IMR-90 (cell line): ENCODE results near the gene FANCM. TPM values are rescaled to one million over a fixed set of nuclear protein-coding genes. Genes with fewer than 3 reads are reported as not detected.

Source experiments
- ATAC-seq: fragments of 200-7000 bp; cut with Tn5 transposase; 2 replicates; pipeline ENCODE4 v1.9.1; 2020; ENCODE audit warnings: low read depth, mild to moderate bottlenecking, moderate library complexity
- BruUV-seq: library from RNA; stranded (reverse); fragments of 400-500 nt; replicated peaks from 2 replicates; lab custom pipeline; 2021; lab: Mats Ljungman, UMichigan
- CTCF ChIA-PET: fragments of 300-600 bp; formaldehyde crosslinking; extraction: SDS; loops from one replicate; lab custom pipeline; 2021; ENCODE audit warnings: antibody characterized with exemption; lab: Yijun Ruan, JAX
- POLR2A ChIA-PET: fragments of 300-600 bp; sonication (Branson Sonifier 250); formaldehyde crosslinking; loops from one replicate; lab custom pipeline; 2022; ENCODE audit warnings: antibody characterized with exemption; ENCODE audit not compliant: unreplicated experiment; lab: Charles Lee
- DNase-seq: peaks from one replicate; pipeline ENCODE4 v3.0.0; 2013
- H2AFZ ChIP-seq: replicated peaks from 2 replicates; pipeline ENCODE3; 2013; ENCODE audit warnings: low read length, mild to moderate bottlenecking; ENCODE audit not compliant: poor library complexity
- H2AK5ac ChIP-seq: 2 replicates; pipeline ENCODE4 v1.6.1; 2013; ENCODE audit warnings: low read depth, low read length, inconsistent platforms
- H2AK9ac ChIP-seq: replicated peaks from 2 replicates; pipeline ENCODE3; 2013; ENCODE audit warnings: mild to moderate bottlenecking, low read depth, low read length, moderate library complexity; ENCODE audit not compliant: poor library complexity
- H2BK120ac ChIP-seq: 2 replicates; pipeline ENCODE4 v1.6.1; 2013; ENCODE audit warnings: low read depth, low read length, inconsistent platforms
- H2BK15ac ChIP-seq: 3 replicates; pipeline ENCODE4 v1.6.1; 2013; ENCODE audit warnings: low read depth, low read length, inconsistent platforms
- H2BK20ac ChIP-seq: 2 replicates; pipeline ENCODE4 v1.6.1; 2013; ENCODE audit warnings: low read depth, mild to moderate bottlenecking, inconsistent platforms, low read length, moderate library complexity
- H2BK5ac ChIP-seq: 2 replicates; pipeline ENCODE4 v1.6.1; 2013; ENCODE audit warnings: mild to moderate bottlenecking, low read depth, low read length, inconsistent platforms; ENCODE audit not compliant: poor library complexity, severe bottlenecking
- H3K14ac ChIP-seq: replicated peaks from 2 replicates; pipeline ENCODE4 v1.6.1; 2013; ENCODE audit warnings: low read depth, low read length, inconsistent platforms
- H3K18ac ChIP-seq: 2 replicates; pipeline ENCODE4 v1.6.1; 2013; ENCODE audit warnings: low read depth, low read length, control low read depth
- H3K23ac ChIP-seq: 2 replicates; pipeline ENCODE4 v1.6.1; 2013; ENCODE audit warnings: low read depth, low read length, inconsistent platforms
- H3K27ac ChIP-seq: 2 replicates; pipeline ENCODE4 v1.5.1; 2013; ENCODE audit warnings: mild to moderate bottlenecking, control low read depth, low read length; ENCODE audit not compliant: insufficient read depth
- H3K27me3 ChIP-seq: 2 replicates; pipeline ENCODE4 v1.6.1; 2013; ENCODE audit warnings: low read length; ENCODE audit not compliant: control insufficient read depth, insufficient read depth
- H3K36me3 ChIP-seq: 2 replicates; pipeline ENCODE4 v1.6.1; 2013; ENCODE audit warnings: low read length, mixed read lengths; ENCODE audit not compliant: control insufficient read depth, insufficient read depth
- H3K4ac ChIP-seq: 2 replicates; pipeline ENCODE4 v1.6.1; 2013; ENCODE audit warnings: low read depth, low read length, inconsistent platforms
- H3K4me1 ChIP-seq: 2 replicates; pipeline ENCODE4 v1.6.1; 2013; ENCODE audit warnings: low read length, mixed read lengths; ENCODE audit not compliant: control insufficient read depth, insufficient read depth
- H3K4me2 ChIP-seq: 2 replicates; pipeline ENCODE4 v1.6.1; 2013; ENCODE audit warnings: low read depth, mild to moderate bottlenecking, control low read depth, low read length, moderate library complexity
- H3K4me3 ChIP-seq: 2 replicates; pipeline ENCODE4 v1.5.1; 2013; ENCODE audit warnings: low read depth, mild to moderate bottlenecking, control low read depth, low read length, moderate library complexity; ENCODE audit not compliant: insufficient read depth
- H3K56ac ChIP-seq: 2 replicates; pipeline ENCODE4 v1.6.1; 2013; ENCODE audit warnings: low read length, inconsistent platforms; ENCODE audit not compliant: insufficient read depth; ENCODE audit errors: extremely low read depth
- H3K79me1 ChIP-seq, 2 experiments: 2 replicates each; pipeline ENCODE4 v1.6.1; 2013; ENCODE audit warnings: low read length in 2 of 2, inconsistent platforms in 1 of 2, low read depth in 1 of 2
- H3K9ac ChIP-seq: 2 replicates; pipeline ENCODE4 v1.6.1; 2013; ENCODE audit warnings: low read depth, low read length, control low read depth
- H3K9me1 ChIP-seq: 2 replicates; pipeline ENCODE4 v1.6.1; 2013; ENCODE audit warnings: low read length, inconsistent platforms; ENCODE audit not compliant: insufficient read depth
- H3K9me3 ChIP-seq: 2 replicates; pipeline ENCODE4 v1.6.1; 2013; ENCODE audit warnings: low read length; ENCODE audit not compliant: control insufficient read depth, insufficient read depth
- H4K20me1 ChIP-seq: 2 replicates; pipeline ENCODE4 v1.6.1; 2013; ENCODE audit warnings: low read length, inconsistent platforms; ENCODE audit not compliant: insufficient read depth
- H4K5ac ChIP-seq: 2 replicates; pipeline ENCODE4 v1.6.1; 2013; ENCODE audit warnings: mild to moderate bottlenecking, low read depth, low read length, control low read depth
- H4K8ac ChIP-seq, 2 experiments: 2 replicates each; pipeline ENCODE4 v1.6.1; 2013; ENCODE audit warnings: low read depth in 2 of 2, low read length in 2 of 2, control low read depth in 1 of 2, inconsistent platforms in 1 of 2
- H4K91ac ChIP-seq: 2 replicates; pipeline ENCODE4 v1.6.1; 2013; ENCODE audit warnings: low read depth, low read length, inconsistent platforms; ENCODE audit not compliant: insufficient read depth
- BHLHE40 ChIP-seq: fragments of 150-350 bp; IDR thresholded peaks from 2 replicates; pipeline ENCODE4 v1.6.1; 2016; ENCODE audit warnings: mild to moderate bottlenecking, low read depth, low read length
- CEBPB ChIP-seq: IDR thresholded peaks from 2 replicates; pipeline ENCODE4 v1.6.1; 2012; ENCODE audit warnings: low read depth, low read length, improper control_type of control experiment
- CHD1 ChIP-seq: IDR thresholded peaks from 2 replicates; pipeline ENCODE4 v1.6.1; 2012; ENCODE audit warnings: low read depth, low read length, improper control_type of control experiment
- FOS ChIP-seq: fragments of 150-350 bp; IDR thresholded peaks from 2 replicates; pipeline ENCODE4 v1.6.1; 2016; ENCODE audit warnings: low read depth, low read length
- MAFK ChIP-seq: IDR thresholded peaks from 2 replicates; pipeline ENCODE4 v1.6.1; 2012; ENCODE audit warnings: low read depth, low read length, improper control_type of control experiment
- MAZ ChIP-seq: IDR thresholded peaks from 2 replicates; pipeline ENCODE4 v1.6.1; 2012; ENCODE audit warnings: low read depth, mild to moderate bottlenecking, low read length, improper control_type of control experiment, moderate library complexity, borderline replicate concordance
- MXI1 ChIP-seq: IDR thresholded peaks from 2 replicates; pipeline ENCODE4 v1.6.1; 2012; ENCODE audit warnings: low read depth, mild to moderate bottlenecking, low read length, moderate library complexity, borderline replicate concordance
- NFE2L2 ChIP-seq: fragments of 150-350 bp; IDR thresholded peaks from 2 replicates; pipeline ENCODE4 v1.6.1; 2016; ENCODE audit warnings: low read depth, mild to moderate bottlenecking, low read length
- POLR2A ChIP-seq: IDR thresholded peaks from 2 replicates; pipeline ENCODE4 v1.6.1; 2012; ENCODE audit warnings: mild to moderate bottlenecking, low read depth, low read length
- RAD21 ChIP-seq: IDR thresholded peaks from 2 replicates; pipeline ENCODE4 v1.6.1; 2012; ENCODE audit warnings: low read length, improper control_type of control experiment
- RCOR1 ChIP-seq: IDR thresholded peaks from 2 replicates; pipeline ENCODE4 v1.6.1; 2012; ENCODE audit warnings: mild to moderate bottlenecking, low read length, improper control_type of control experiment; ENCODE audit not compliant: insufficient replicate concordance
- RFX5 ChIP-seq: IDR thresholded peaks from 2 replicates; pipeline ENCODE4 v1.8.0; 2012; ENCODE audit warnings: low read depth, mild to moderate bottlenecking, low read length, moderate library complexity
- SMC3 ChIP-seq: fragments of 150-350 bp; IDR thresholded peaks from 2 replicates; pipeline ENCODE4 v1.6.1; 2016; ENCODE audit warnings: low read depth, mild to moderate bottlenecking, antibody characterized with exemption, low read length, moderate library complexity
- dilution Hi-C: fragments of 300-500 bp; cut with HindIII; formaldehyde crosslinking; loops from one replicate; pipeline ENCODE4 v1.14.3; 2018; ENCODE audit warnings: low sequenced_read_pairs; ENCODE audit not compliant: unreplicated experiment
- in situ Hi-C: fragments of 300-500 bp; cut with MboI; formaldehyde crosslinking; loops from 3 replicates; pipeline ENCODE4 v1.14.3; 2019; ENCODE audit warnings: low sequenced_read_pairs, inconsistent platforms, mixed read lengths
- intact Hi-C: fragments of 100-400 bp; cut with micrococcal nuclease; formaldehyde crosslinking; loops from 2 replicates; pipeline ENCODE4 v1.10.0; 2022
- polyA plus RNA-seq, 3 experiments: library from polyadenylated mRNA; depleted of rRNA; stranded (reverse); fragments of >200 nt; gene quantifications; 2 replicates each; pipeline ENCODE4 v1.2.3, GENCODE V29; 2012; ENCODE audit warnings: low replicate concordance in 1 of 3
- total RNA-seq: library from RNA; depleted of rRNA; stranded (reverse); fragments of >200 nt; gene quantifications from 2 replicates; pipeline ENCODE4 v1.2.3, GENCODE V29; 2012
- TF ChIP-seq, protein P1 (sequence below): fragments of 150-350 bp; IDR thresholded peaks from 2 replicates; pipeline ENCODE4 v1.6.1; 2017; ENCODE audit warnings: mild to moderate bottlenecking, antibody characterized with exemption, low read length, low read depth
- TF ChIP-seq, protein P2 (sequence below): conservative IDR thresholded peaks from 2 replicates; pipeline ENCODE4 v1.5.1; 2012; ENCODE audit warnings: mild to moderate bottlenecking, low read depth, low read length, improper control_type of control experiment
- TF ChIP-seq, protein P3 (sequence below): fragments of 150-350 bp; IDR thresholded peaks from 2 replicates; pipeline ENCODE4 v1.6.1; 2016; ENCODE audit warnings: low read depth, mild to moderate bottlenecking, low read length, moderate library complexity, borderline replicate concordance

Gene FANCM
- total and polyA plus RNA-seq, 2 of the 4 experiments (the other 2 are of a cell fraction), result 1.7 to 7.0 TPM

DNA sequence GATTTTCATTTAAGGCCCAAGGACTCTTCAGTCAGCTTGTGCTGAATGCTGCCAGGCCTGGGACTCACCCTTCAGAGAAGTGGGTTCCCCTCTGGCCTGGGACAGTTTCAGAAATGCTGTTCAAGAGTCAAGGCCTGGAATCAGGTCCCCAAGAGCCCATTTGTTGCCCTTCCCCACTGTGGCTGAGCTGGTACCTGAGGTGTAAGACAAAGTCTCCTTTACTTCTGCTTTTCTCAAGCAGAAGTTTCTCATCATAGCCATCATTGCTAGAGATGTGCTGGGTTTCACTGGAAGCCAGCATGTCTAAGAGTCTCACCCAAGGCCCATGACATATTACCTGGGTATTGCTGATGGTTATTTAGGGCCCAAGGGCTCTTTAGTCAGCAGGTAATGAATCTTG is 8.9 kb downstream of the FANCM start:
- ChIA-PET POLR2A (no interaction called here), CTCF (no interaction called here)
- no peak overlapping the region for H3K4ac ChIP-seq
- no peak overlapping the region for H2AK5ac ChIP-seq
- no peak overlapping the region for H3K27ac ChIP-seq
- H4K5ac ChIP-seq, result no peak overlapping the region
- H2AFZ ChIP-seq, result no peak overlapping the region
- intact Hi-C loops (no loop called here), in situ Hi-C loops (no loop called here), dilution Hi-C loops (no loop called here)
- no peak overlapping the region for H3K23ac ChIP-seq
- H3K14ac ChIP-seq, result no peak overlapping the region
- no peak overlapping the region for H2BK5ac ChIP-seq
- TF ChIP-seq POLR2A (no peak), CEBPB (no peak), BHLHE40 (no peak), RFX5 (no peak), RCOR1 (no peak), CHD1 (no peak), NFE2L2 (no peak), FOS (no peak), MAZ (no peak), MXI1 (no peak), RAD21 (no peak), MAFK (no peak), SMC3 (no peak)
- TF ChIP-seq, protein P1, sequence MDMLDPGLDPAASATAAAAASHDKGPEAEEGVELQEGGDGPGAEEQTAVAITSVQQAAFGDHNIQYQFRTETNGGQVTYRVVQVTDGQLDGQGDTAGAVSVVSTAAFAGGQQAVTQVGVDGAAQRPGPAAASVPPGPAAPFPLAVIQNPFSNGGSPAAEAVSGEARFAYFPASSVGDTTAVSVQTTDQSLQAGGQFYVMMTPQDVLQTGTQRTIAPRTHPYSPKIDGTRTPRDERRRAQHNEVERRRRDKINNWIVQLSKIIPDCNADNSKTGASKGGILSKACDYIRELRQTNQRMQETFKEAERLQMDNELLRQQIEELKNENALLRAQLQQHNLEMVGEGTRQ, result no peak
- TF ChIP-seq, protein P2, sequence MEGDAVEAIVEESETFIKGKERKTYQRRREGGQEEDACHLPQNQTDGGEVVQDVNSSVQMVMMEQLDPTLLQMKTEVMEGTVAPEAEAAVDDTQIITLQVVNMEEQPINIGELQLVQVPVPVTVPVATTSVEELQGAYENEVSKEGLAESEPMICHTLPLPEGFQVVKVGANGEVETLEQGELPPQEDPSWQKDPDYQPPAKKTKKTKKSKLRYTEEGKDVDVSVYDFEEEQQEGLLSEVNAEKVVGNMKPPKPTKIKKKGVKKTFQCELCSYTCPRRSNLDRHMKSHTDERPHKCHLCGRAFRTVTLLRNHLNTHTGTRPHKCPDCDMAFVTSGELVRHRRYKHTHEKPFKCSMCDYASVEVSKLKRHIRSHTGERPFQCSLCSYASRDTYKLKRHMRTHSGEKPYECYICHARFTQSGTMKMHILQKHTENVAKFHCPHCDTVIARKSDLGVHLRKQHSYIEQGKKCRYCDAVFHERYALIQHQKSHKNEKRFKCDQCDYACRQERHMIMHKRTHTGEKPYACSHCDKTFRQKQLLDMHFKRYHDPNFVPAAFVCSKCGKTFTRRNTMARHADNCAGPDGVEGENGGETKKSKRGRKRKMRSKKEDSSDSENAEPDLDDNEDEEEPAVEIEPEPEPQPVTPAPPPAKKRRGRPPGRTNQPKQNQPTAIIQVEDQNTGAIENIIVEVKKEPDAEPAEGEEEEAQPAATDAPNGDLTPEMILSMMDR, result no peak
- TF ChIP-seq, protein P3, sequence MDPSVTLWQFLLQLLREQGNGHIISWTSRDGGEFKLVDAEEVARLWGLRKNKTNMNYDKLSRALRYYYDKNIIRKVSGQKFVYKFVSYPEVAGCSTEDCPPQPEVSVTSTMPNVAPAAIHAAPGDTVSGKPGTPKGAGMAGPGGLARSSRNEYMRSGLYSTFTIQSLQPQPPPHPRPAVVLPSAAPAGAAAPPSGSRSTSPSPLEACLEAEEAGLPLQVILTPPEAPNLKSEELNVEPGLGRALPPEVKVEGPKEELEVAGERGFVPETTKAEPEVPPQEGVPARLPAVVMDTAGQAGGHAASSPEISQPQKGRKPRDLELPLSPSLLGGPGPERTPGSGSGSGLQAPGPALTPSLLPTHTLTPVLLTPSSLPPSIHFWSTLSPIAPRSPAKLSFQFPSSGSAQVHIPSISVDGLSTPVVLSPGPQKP, result no peak
- H2BK120ac ChIP-seq, result no peak overlapping the region
- H2BK20ac ChIP-seq, result no peak overlapping the region
- ATAC-seq (no peak), DNase-seq (no peak)
- H3K56ac ChIP-seq, result no peak overlapping the region
- H3K4me1 ChIP-seq, result no peaks in the 10 kb centered on the region
- H3K27me3 ChIP-seq, result no peaks in the 10 kb centered on the region
- no peak overlapping the region for H3K4me3 ChIP-seq
- BruUV-seq, result no TSS peak
- H3K36me3 ChIP-seq, result no peaks in the 10 kb centered on the region
- H2BK15ac ChIP-seq, result no peak overlapping the region
- no peak overlapping the region for H4K8ac ChIP-seq
- H3K9me1 ChIP-seq, result peaks cover 8% of the 10 kb centered on the region
- H3K4me2 ChIP-seq, result no peak overlapping the region
- H4K91ac ChIP-seq, result no peak overlapping the region
- H3K9ac ChIP-seq, result no peak overlapping the region
- no peaks in the 10 kb centered on the region for H4K20me1 ChIP-seq
- peaks cover 8 to 13% of the 10 kb centered on the region in 2 experiments; a peak in 3 of 4 replicates for H3K79me1 ChIP-seq
- H2AK9ac ChIP-seq, result no peak overlapping the region
- no peaks in the 10 kb centered on the region for H3K9me3 ChIP-seq
- no peak overlapping the region for H3K18ac ChIP-seq
